Mesenchymal stem cell (in vitro differentiated cells and primary cell): ENCODE data around the gene COQ8A.

Experiments
- DNase-seq: peaks from one replicate; pipeline ENCODE4 v3.0.0-alpha.2; 2013
- H2AFZ ChIP-seq: one replicate; pipeline ENCODE4 v1.6.1; 2013; ENCODE audit warnings: low read depth, mild to moderate bottlenecking, control low read depth, inconsistent platforms, low read length, moderate library complexity
- H2AK5ac ChIP-seq: 2 replicates; pipeline ENCODE4 v1.6.1; 2013; ENCODE audit warnings: low read length, moderate library complexity, mild to moderate bottlenecking, inconsistent platforms; ENCODE audit not compliant: severe bottlenecking
- H2BK120ac ChIP-seq: one replicate; pipeline ENCODE4 v1.6.1; 2013; ENCODE audit warnings: low read depth, mild to moderate bottlenecking, inconsistent platforms, low read length, moderate library complexity
- H2BK12ac ChIP-seq, 2 experiments: one replicate each; pipeline ENCODE4 v1.6.1; 2013; ENCODE audit warnings: inconsistent platforms in 2 of 2, low read length in 2 of 2, mild to moderate bottlenecking in 2 of 2, moderate library complexity in 2 of 2, control low read depth in 1 of 2
- H2BK15ac ChIP-seq: one replicate; pipeline ENCODE4 v1.6.1; 2013; ENCODE audit warnings: mild to moderate bottlenecking, low read depth, inconsistent platforms; ENCODE audit not compliant: poor library complexity, severe bottlenecking
- H2BK5ac ChIP-seq: 2 replicates; pipeline ENCODE4 v1.6.1; 2013; ENCODE audit warnings: low read depth, mild to moderate bottlenecking, low read length, control low read depth, inconsistent platforms; ENCODE audit not compliant: poor library complexity, severe bottlenecking
- H3K14ac ChIP-seq, 2 experiments: one replicate each; pipeline ENCODE4 v1.6.1; 2013; ENCODE audit warnings: inconsistent platforms in 2 of 2, low read length in 2 of 2, control low read depth in 1 of 2, mild to moderate bottlenecking in 1 of 2, moderate library complexity in 1 of 2
- H3K18ac ChIP-seq, 2 experiments: one replicate each; pipeline ENCODE4 v1.6.1; 2013; ENCODE audit warnings: inconsistent platforms in 2 of 2, low read length in 2 of 2, control low read depth in 1 of 2, low read depth in 1 of 2, mild to moderate bottlenecking in 1 of 2
- H3K23ac ChIP-seq, 2 experiments: one replicate each; pipeline ENCODE4 v1.6.1; 2013; ENCODE audit warnings: inconsistent platforms in 2 of 2, low read length in 2 of 2, mild to moderate bottlenecking in 2 of 2, moderate library complexity in 2 of 2, control low read depth in 1 of 2
- H3K27ac ChIP-seq: 2 replicates; pipeline ENCODE4 v1.5.1; 2013; ENCODE audit warnings: mild to moderate bottlenecking, moderate library complexity, low read length, control low read depth, inconsistent platforms; ENCODE audit not compliant: poor library complexity, severe bottlenecking
- H3K27me3 ChIP-seq, 2 experiments: 2 replicates each; pipeline versions ENCODE4 v1.6.1 to v1.7.0; 2013; ENCODE audit warnings: low read length in 2 of 2, mild to moderate bottlenecking in 2 of 2, moderate library complexity in 2 of 2, control low read depth in 1 of 2, inconsistent platforms in 1 of 2; ENCODE audit not compliant: control insufficient read depth in 1 of 2, insufficient read depth in 1 of 2
- H3K36me3 ChIP-seq, 2 experiments: 2 replicates each; pipeline versions ENCODE4 v1.6.1 to v1.7.0; 2013; ENCODE audit warnings: low read length in 2 of 2, control low read depth in 1 of 2, inconsistent platforms in 1 of 2, low read depth in 1 of 2, mild to moderate bottlenecking in 1 of 2; ENCODE audit not compliant: insufficient read depth in 2 of 2, control insufficient read depth in 1 of 2
- H3K4ac ChIP-seq, 2 experiments: one replicate each; pipeline ENCODE4 v1.6.1; 2013; ENCODE audit warnings: inconsistent platforms in 2 of 2, low read length in 2 of 2, mild to moderate bottlenecking in 2 of 2, moderate library complexity in 2 of 2, control low read depth in 1 of 2, low read depth in 1 of 2
- H3K4me1 ChIP-seq: 2 replicates; pipeline ENCODE4 v1.6.1; 2013; ENCODE audit warnings: low read depth, low read length, control low read depth; ENCODE audit not compliant: control insufficient read depth, insufficient read depth
- H3K4me2 ChIP-seq: 2 replicates; pipeline ENCODE4 v1.6.1; 2013; ENCODE audit warnings: low read length, mild to moderate bottlenecking, inconsistent platforms; ENCODE audit not compliant: poor library complexity, severe bottlenecking
- H3K4me3 ChIP-seq, 2 experiments: 2 replicates each; pipeline versions ENCODE4 v1.5.1 to v1.7.0; 2013; ENCODE audit warnings: low read length in 2 of 2, mild to moderate bottlenecking in 2 of 2, control low read depth in 1 of 2, low read depth in 1 of 2; ENCODE audit not compliant: insufficient read depth in 1 of 2
- H3K79me1 ChIP-seq: replicated peaks from 2 replicates; pipeline ENCODE4 v1.6.1; 2013; ENCODE audit warnings: mild to moderate bottlenecking, control low read depth, low read length, inconsistent platforms; ENCODE audit not compliant: poor library complexity, severe bottlenecking
- H3K9ac ChIP-seq: 2 replicates; pipeline ENCODE4 v1.7.0; 2013; ENCODE audit warnings: mild to moderate bottlenecking, low read length, moderate library complexity
- H3K9me3 ChIP-seq: 2 replicates; pipeline ENCODE4 v1.7.0; 2013; ENCODE audit warnings: mild to moderate bottlenecking, low read length; ENCODE audit not compliant: control insufficient read depth
- H4K8ac ChIP-seq: one replicate; pipeline ENCODE4 v1.6.1; 2013; ENCODE audit warnings: inconsistent platforms, mild to moderate bottlenecking, low read length, moderate library complexity
- H4K91ac ChIP-seq: one replicate; pipeline ENCODE4 v1.6.1; 2013; ENCODE audit warnings: mild to moderate bottlenecking, low read length, inconsistent platforms
- WGBS: methylation state at CpG from one replicate; pipeline ENCODE4 v1.1.7; 2013; ENCODE audit warnings: mixed read lengths; 5-methylcytosine and 5-hydroxymethylcytosine counted together

The COQ8A gene

GRCh38 chr1:226987179-226987536 is 47.1 kb downstream of the COQ8A start:
- no peak overlapping the region for H2BK5ac ChIP-seq
- H3K4me3 ChIP-seq = no peak overlapping the region
- no peak overlapping the region for H2BK12ac ChIP-seq
- no peak overlapping the region for H2BK120ac ChIP-seq
- no peak overlapping the region for H3K4me2 ChIP-seq
- no peak overlapping the region for H3K4ac ChIP-seq
- no peak overlapping the region for H3K14ac ChIP-seq
- H3K79me1 ChIP-seq = no peaks in the 10 kb centered on the region
- no peak overlapping the region for H3K18ac ChIP-seq
- no peaks in the 10 kb centered on the region for H3K27me3 ChIP-seq
- no peak overlapping the region for H4K8ac ChIP-seq
- no peak overlapping the region for H4K91ac ChIP-seq
- H3K9ac ChIP-seq = no peak overlapping the region
- no peak overlapping the region for H2BK15ac ChIP-seq
- H2AFZ ChIP-seq = no peak overlapping the region
- no peak overlapping the region for H2AK5ac ChIP-seq
- H3K23ac ChIP-seq = no peak overlapping the region
- peaks cover 3% of the 10 kb centered on the region for H3K4me1 ChIP-seq
- 92% methylated on average over 8 of the region's 8 CpGs for WGBS
- no peak overlapping the region for H3K27ac ChIP-seq
- DNase-seq = no peak
- no peaks in the 10 kb centered on the region for H3K9me3 ChIP-seq
- H3K36me3 ChIP-seq = peaks cover 50 to 57% of the 10 kb centered on the region in 2 experiments

GRCh38 chr1:226987623-226988333 is 47.7 kb downstream of the COQ8A start:
- peaks cover 51 to 56% of the 10 kb centered on the region in 2 experiments for H3K36me3 ChIP-seq
- no peak overlapping the region for H3K23ac ChIP-seq
- H3K9me3 ChIP-seq = no peaks in the 10 kb centered on the region
- no peak overlapping the region for H3K14ac ChIP-seq
- no peak overlapping the region for H2BK5ac ChIP-seq
- DNase-seq = no peak
- H3K4me1 ChIP-seq = peaks cover 4% of the 10 kb centered on the region
- H3K18ac ChIP-seq = no peak overlapping the region
- H3K4ac ChIP-seq = no peak overlapping the region
- H2BK120ac ChIP-seq = no peak overlapping the region
- no peak overlapping the region for H2AFZ ChIP-seq
- WGBS = 92% methylated on average over 16 of the region's 16 CpGs
- no peak overlapping the region for H3K27ac ChIP-seq
- H2AK5ac ChIP-seq = no peak overlapping the region
- no peaks in the 10 kb centered on the region for H3K79me1 ChIP-seq
- no peak overlapping the region for H3K4me3 ChIP-seq
- no peak overlapping the region for H4K91ac ChIP-seq
- no peak overlapping the region for H4K8ac ChIP-seq
- H2BK12ac ChIP-seq = peak overlapping the region in 1 of 2 experiments; percentile 32
- H3K4me2 ChIP-seq = no peak overlapping the region
- no peaks in the 10 kb centered on the region for H3K27me3 ChIP-seq
- H3K9ac ChIP-seq = no peak overlapping the region
- no peak overlapping the region for H2BK15ac ChIP-seq

GRCh38 chr1:226988334-226988666 is 48.2 kb downstream of the COQ8A start:
- Histone ChIP-seq H2BK5ac (no peak overlapping the region), H3K14ac (no peak overlapping the region), H4K91ac (no peak overlapping the region), H3K18ac (no peak overlapping the region), H3K36me3 (peaks cover 48 to 58% of the 10 kb centered on the region in 2 experiments), H3K4me2 (no peak overlapping the region), H2BK12ac (no peak overlapping the region), H3K9ac (no peak overlapping the region), H3K27ac (no peak overlapping the region), H2AK5ac (no peak overlapping the region), H3K4ac (no peak overlapping the region), H3K23ac (no peak overlapping the region), H3K4me3 (no peak overlapping the region), H4K8ac (no peak overlapping the region), H3K4me1 (peaks cover 4% of the 10 kb centered on the region), H3K27me3 (no peaks in the 10 kb centered on the region), H2AFZ (no peak overlapping the region), H3K79me1 (no peaks in the 10 kb centered on the region), H2BK120ac (no peak overlapping the region), H3K9me3 (no peaks in the 10 kb centered on the region), H2BK15ac (no peak overlapping the region)
- WGBS = 81% methylated on average over 3 of the region's 3 CpGs
- DNase-seq = no peak

- H2BK120ac ChIP-seq = no peak overlapping the region
- H2BK5ac ChIP-seq = no peak overlapping the region
- H3K4me3 ChIP-seq = no peak overlapping the region
- no peak overlapping the region for H2BK15ac ChIP-seq
- H3K27me3 ChIP-seq = no peaks in the 10 kb centered on the region
- no peak overlapping the region for H3K18ac ChIP-seq
- no peak overlapping the region for H4K91ac ChIP-seq
- H3K9ac ChIP-seq = no peak overlapping the region
- peaks cover 9% of the 10 kb centered on the region for H3K4me1 ChIP-seq
- no peak for DNase-seq
- no peak overlapping the region for H2AFZ ChIP-seq
- no peaks in the 10 kb centered on the region for H3K79me1 ChIP-seq
- no peak overlapping the region for H3K23ac ChIP-seq
- no peak overlapping the region for H3K4me2 ChIP-seq
- WGBS = 84% methylated on average over 11 of the region's 12 CpGs
- no peak overlapping the region for H3K27ac ChIP-seq
- H2BK12ac ChIP-seq = no peak overlapping the region
- H3K4ac ChIP-seq = no peak overlapping the region
- no peak overlapping the region for H3K14ac ChIP-seq
- peaks cover 44 to 68% of the 10 kb centered on the region in 2 experiments for H3K36me3 ChIP-seq
- no peaks in the 10 kb centered on the region for H3K9me3 ChIP-seq
- H2AK5ac ChIP-seq = no peak overlapping the region
- no peak overlapping the region for H4K8ac ChIP-seq
These were observed 49.2 kb downstream of the COQ8A start for GRCh38 chr1:226989085-226989920.
